Neural cell (in vitro differentiated cells): ENCODE data around the gene MGST1. TPM values are rescaled to one million over a fixed set of nuclear protein-coding genes. Genes with fewer than 3 reads are reported as not detected.

Source experiments
- H2AFZ ChIP-seq: fragments of 200-600, 300-800 bp; sonication (generic), shearing (Covaris generic); 2 replicates; pipeline ENCODE4 v1.6.0; 2014; ENCODE audit warnings: low read depth, mild to moderate bottlenecking, antibody characterized with exemption, low read length, moderate library complexity
- H3F3A ChIP-seq: fragments of 200-600 bp; shearing (Covaris generic); 2 replicates; pipeline ENCODE4 v1.6.1; 2016; ENCODE audit warnings: mild to moderate bottlenecking, moderate library complexity, mixed read lengths, antibody characterized with exemption, low read length; ENCODE audit not compliant: insufficient read depth, poor library complexity, severe bottlenecking
- H3K27ac ChIP-seq: fragments of 200-600, 300-800 bp; sonication (generic), shearing (Covaris generic); 2 replicates; pipeline ENCODE4 v1.5.1; 2014; ENCODE audit warnings: mild to moderate bottlenecking, low read length, moderate library complexity
- H3K27me3 ChIP-seq: fragments of 300-800, 200-600 bp; sonication (generic), shearing (Covaris generic); 2 replicates; pipeline ENCODE4 v1.6.0; 2014; ENCODE audit warnings: mild to moderate bottlenecking, low read depth, low read length, moderate library complexity; ENCODE audit not compliant: insufficient read depth
- H3K36me3 ChIP-seq: fragments of 300-800, 200-600 bp; sonication (generic), shearing (Covaris generic); 2 replicates; pipeline ENCODE4 v1.5.1; 2014; ENCODE audit warnings: mild to moderate bottlenecking, antibody characterized with exemption, low read length, moderate library complexity; ENCODE audit not compliant: insufficient read depth
- H3K4me2 ChIP-seq: fragments of 300-800, 200-600 bp; sonication (generic), shearing (Covaris generic); 2 replicates; pipeline ENCODE4 v1.6.0; 2014; ENCODE audit warnings: mild to moderate bottlenecking, low read length
- H3K4me3 ChIP-seq: fragments of 300-800, 200-600 bp; sonication (generic), shearing (Covaris generic); 2 replicates; pipeline ENCODE4 v1.5.1; 2014; ENCODE audit warnings: mild to moderate bottlenecking, low read length, moderate library complexity
- H3K79me2 ChIP-seq: fragments of 200-600 bp; shearing (Covaris generic); replicated peaks from 2 replicates; pipeline ENCODE4 v1.6.0; 2014; ENCODE audit warnings: mild to moderate bottlenecking, low read length, moderate library complexity; ENCODE audit not compliant: insufficient read depth
- H3K9ac ChIP-seq: fragments of 300-800, 200-600 bp; sonication (generic), shearing (Covaris generic); 2 replicates; pipeline ENCODE4 v1.6.1; 2016; ENCODE audit warnings: mild to moderate bottlenecking, low read length, mixed read lengths
- H3K9me2 ChIP-seq: fragments of 200-600 bp; shearing (Covaris generic); 2 replicates; pipeline ENCODE4 v1.6.1; 2016; ENCODE audit warnings: mild to moderate bottlenecking, low read length, mixed read lengths; ENCODE audit not compliant: insufficient read depth
- H3K9me3 ChIP-seq: fragments of 200-600, 300-800 bp; sonication (generic), shearing (Covaris generic); 2 replicates; pipeline ENCODE4 v1.6.1; 2016; ENCODE audit warnings: mild to moderate bottlenecking, mixed run types, low read length, moderate library complexity, mixed read lengths
- H4K20me1 ChIP-seq: fragments of 200-600 bp; shearing (Covaris generic); 2 replicates; pipeline ENCODE4 v1.6.1; 2016; ENCODE audit warnings: mild to moderate bottlenecking, mixed run types; ENCODE audit not compliant: insufficient read depth
- CTCF ChIP-seq: fragments of 450-650 bp; IDR thresholded peaks from 2 replicates; pipeline ENCODE4 v1.5.1; 2014; ENCODE audit warnings: antibody characterized with exemption, mild to moderate bottlenecking, moderate library complexity; ENCODE audit not compliant: poor library complexity, severe bottlenecking
- EP300 ChIP-seq: fragments of 450-650 bp; conservative IDR thresholded peaks from 2 replicates; pipeline ENCODE4 v1.6.1; 2014; ENCODE audit warnings: antibody characterized with exemption, mild to moderate bottlenecking, moderate library complexity; ENCODE audit not compliant: poor library complexity, severe bottlenecking
- EZH2 ChIP-seq: fragments of 200-600, 300-800 bp; shearing (Covaris generic), sonication (generic); IDR thresholded peaks from 2 replicates; pipeline ENCODE4 v1.6.1; 2014; ENCODE audit warnings: antibody characterized with exemption, low read length, borderline replicate concordance, mild to moderate bottlenecking; ENCODE audit not compliant: insufficient read depth, poor library complexity, severe bottlenecking
- MXI1 ChIP-seq: fragments of 450-650 bp; conservative IDR thresholded peaks from 2 replicates; pipeline ENCODE4 v1.6.1; 2014; ENCODE audit warnings: antibody characterized with exemption, mild to moderate bottlenecking; ENCODE audit not compliant: poor library complexity, severe bottlenecking
- POLR2AphosphoS5 ChIP-seq: IDR thresholded peaks from 2 replicates; pipeline ENCODE4 v1.6.1; 2012
- RAD21 ChIP-seq: fragments of 450-650 bp; conservative IDR thresholded peaks from 2 replicates; pipeline ENCODE4 v1.6.1; 2014; ENCODE audit warnings: antibody characterized with exemption, mild to moderate bottlenecking, moderate library complexity
- REST ChIP-seq: IDR thresholded peaks from 2 replicates; pipeline ENCODE4 v1.6.1; 2012; ENCODE audit warnings: borderline replicate concordance
- SMC3 ChIP-seq: fragments of 450-650 bp; conservative IDR thresholded peaks from 2 replicates; pipeline ENCODE4 v1.6.1; 2014; ENCODE audit warnings: antibody characterized with exemption, mild to moderate bottlenecking, moderate library complexity; ENCODE audit not compliant: poor library complexity
- TAF1 ChIP-seq: IDR thresholded peaks from 2 replicates; pipeline ENCODE4 v1.6.1; 2012; ENCODE audit warnings: low read depth
- polyA plus RNA-seq: library from polyadenylated mRNA; depleted of rRNA; stranded (reverse); fragments of >200 nt; gene quantifications from 2 replicates; pipeline ENCODE4 v1.2.3, GENCODE V29; 2014

Gene MGST1
- polyA plus RNA-seq, 1 donor from 2014 or later: 3.7 TPM

DNA sequence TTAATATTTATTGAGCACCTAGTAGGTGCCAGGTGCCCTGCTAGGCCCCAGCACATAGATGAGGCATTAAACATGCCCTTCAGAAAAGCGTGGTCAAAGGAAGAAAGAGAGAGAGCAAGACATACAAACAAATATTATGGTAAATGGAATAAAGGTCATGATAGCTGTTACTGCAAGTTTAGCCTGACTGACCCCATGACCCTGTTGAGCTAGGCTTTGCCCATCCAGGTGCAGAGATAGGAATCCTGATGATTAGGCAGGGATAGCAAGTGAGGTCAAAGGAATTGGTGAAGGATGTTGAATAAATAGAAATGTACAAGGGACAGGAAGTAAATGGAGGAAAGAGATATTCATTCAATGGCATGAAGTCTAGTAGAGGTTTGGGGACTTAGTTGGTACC lies 36.5 kb upstream of the MGST1 start:
- no peak overlapping the region for H3K27ac ChIP-seq
- no peak for TF ChIP-seq REST
- TF ChIP-seq EZH2: no peak
- no peak for TF ChIP-seq CTCF
- TF ChIP-seq TAF1: no peak
- no peak for TF ChIP-seq RAD21
- no peak for TF ChIP-seq SMC3
- no peak for TF ChIP-seq POLR2AphosphoS5
- no peak overlapping the region for H2AFZ ChIP-seq
- H3K9me3 ChIP-seq: no peaks in the 10 kb centered on the region
- H3F3A ChIP-seq: no peaks in the 10 kb centered on the region
- no peaks in the 10 kb centered on the region for H3K36me3 ChIP-seq
- no peaks in the 10 kb centered on the region for H3K79me2 ChIP-seq
- H3K9ac ChIP-seq: no peak overlapping the region
- no peak overlapping the region for H3K4me2 ChIP-seq
- H3K27me3 ChIP-seq: no peaks in the 10 kb centered on the region
- H3K9me2 ChIP-seq: no peaks in the 10 kb centered on the region
- H4K20me1 ChIP-seq: no peaks in the 10 kb centered on the region
- H3K4me3 ChIP-seq: no peak overlapping the region

- H3K27ac ChIP-seq: no peak overlapping the region
- H3F3A ChIP-seq: no peaks in the 10 kb centered on the region
- no peak overlapping the region for H3K4me3 ChIP-seq
- no peaks in the 10 kb centered on the region for H3K79me2 ChIP-seq
- TF ChIP-seq POLR2AphosphoS5 (no peak), EP300 (no peak), REST (no peak), CTCF (no peak), EZH2 (no peak), RAD21 (no peak), TAF1 (no peak), MXI1 (no peak), SMC3 (no peak)
- H2AFZ ChIP-seq: no peak overlapping the region
- H3K4me2 ChIP-seq: no peak overlapping the region
- H3K9me3 ChIP-seq: no peaks in the 10 kb centered on the region
- H4K20me1 ChIP-seq: no peaks in the 10 kb centered on the region
- H3K36me3 ChIP-seq: no peaks in the 10 kb centered on the region
- H3K9me2 ChIP-seq: no peaks in the 10 kb centered on the region
- no peaks in the 10 kb centered on the region for H3K27me3 ChIP-seq
- H3K9ac ChIP-seq: no peak overlapping the region
Observed at GRCh38 chr12:16323010-16323409, 24.4 kb upstream of the MGST1 start.
